GM12892 (cell line): ENCODE measurements around the gene MLXIPL.

Experiments
- POLR2AphosphoS5 ChIP-seq: IDR thresholded peaks from 2 replicates; pipeline ENCODE4 v1.6.1; 2011; ENCODE audit warnings: low read depth, low read length, control low read depth
- TAF1 ChIP-seq: IDR thresholded peaks from 2 replicates; pipeline ENCODE4 v1.6.1; 2011; ENCODE audit warnings: low read depth, mild to moderate bottlenecking, control low read depth, low read length, borderline replicate concordance

- TF ChIP-seq TAF1, result no peak
- TF ChIP-seq POLR2AphosphoS5, result no peak
Observed at GRCh38 chr7:73618538-73618937, 5.8 kb downstream of the MLXIPL start.
